DND-41 (cell line): Measurements from ENCODE around the gene KRT15.

Experiments used
- ATAC-seq: fragments of 200-7000 bp; cut with Tn5 transposase; 3 replicates; pipeline ENCODE4 v1.9.1; 2021; ENCODE audit warnings: low read depth; ENCODE audit not compliant: insufficient read depth
- DNase-seq: peaks from one replicate; pipeline ENCODE4 v3.0.0-alpha.2; 2020
- H2AFZ ChIP-seq: 2 replicates; pipeline ENCODE4 v1.6.0; 2012; ENCODE audit warnings: low read depth, low read length
- H3K27ac ChIP-seq: 2 replicates; pipeline ENCODE4 v1.5.1; 2012; ENCODE audit warnings: low read length, inconsistent platforms
- H3K27me3 ChIP-seq: fragments of 200-600 bp; sonication (generic); 2 replicates; pipeline ENCODE4 v1.6.0; 2012; ENCODE audit warnings: low read length, mild to moderate bottlenecking, inconsistent platforms; ENCODE audit not compliant: insufficient read depth, poor library complexity
- H3K36me3 ChIP-seq: 2 replicates; pipeline ENCODE4 v1.5.1; 2012; ENCODE audit warnings: low read length, inconsistent platforms; ENCODE audit not compliant: insufficient read depth
- H3K4me1 ChIP-seq: 2 replicates; pipeline ENCODE4 v1.5.1; 2012; ENCODE audit warnings: mild to moderate bottlenecking, low read length; ENCODE audit not compliant: insufficient read depth
- H3K4me2 ChIP-seq: 2 replicates; pipeline ENCODE4 v1.6.0; 2012; ENCODE audit warnings: mild to moderate bottlenecking, moderate library complexity, low read length, inconsistent platforms; ENCODE audit not compliant: insufficient read depth
- H3K4me3 ChIP-seq, 2 experiments: fragments of 200-600 bp in 1 of 2; shearing (Covaris generic) in 1 of 2; 2 replicates each; pipeline ENCODE4 v1.5.1; 2012 to 2016; ENCODE audit warnings: inconsistent platforms in 2 of 2, low read length in 2 of 2, mild to moderate bottlenecking in 2 of 2, low read depth in 1 of 2, moderate library complexity in 1 of 2
- H3K79me2 ChIP-seq: 2 replicates; pipeline ENCODE4 v1.6.0; 2012; ENCODE audit warnings: low read length, inconsistent platforms; ENCODE audit not compliant: insufficient read depth
- H3K9ac ChIP-seq: 2 replicates; pipeline ENCODE4 v1.6.0; 2012; ENCODE audit warnings: low read depth, mild to moderate bottlenecking, inconsistent platforms, low read length, moderate library complexity
- H3K9me3 ChIP-seq: 2 replicates; pipeline ENCODE4 v1.5.1; 2012; ENCODE audit warnings: low read length, moderate library complexity, mild to moderate bottlenecking, inconsistent platforms; ENCODE audit not compliant: insufficient read depth, severe bottlenecking
- H4K20me1 ChIP-seq: 2 replicates; pipeline ENCODE4 v1.6.0; 2012; ENCODE audit warnings: low read length; ENCODE audit not compliant: insufficient read depth
- CTCF ChIP-seq: IDR thresholded peaks from 2 replicates; pipeline ENCODE4 v1.5.1; 2012; ENCODE audit warnings: borderline replicate concordance, low read length, moderate library complexity, mild to moderate bottlenecking; ENCODE audit not compliant: poor library complexity, severe bottlenecking; ENCODE audit errors: extremely low read depth
- EZH2 ChIP-seq: IDR thresholded peaks from 3 replicates; pipeline ENCODE4 v1.6.1; 2012; ENCODE audit warnings: borderline replicate concordance, low read depth, mild to moderate bottlenecking, moderate library complexity, low read length, inconsistent platforms; ENCODE audit not compliant: severe bottlenecking

KRT15 gene

GRCh38 chr17:41527063-41528023 is 8.7 kb upstream of the KRT15 start:
- Histone ChIP-seq H3K4me3 (no peak overlapping the region), H2AFZ (no peak overlapping the region), H3K4me1 (no peaks in the 10 kb centered on the region), H3K27me3 (peaks cover 22% of the 10 kb centered on the region), H3K9me3 (no peaks in the 10 kb centered on the region), H3K4me2 (no peak overlapping the region), H3K36me3 (no peaks in the 10 kb centered on the region), H3K79me2 (no peaks in the 10 kb centered on the region), H3K27ac (no peak overlapping the region), H3K9ac (no peak overlapping the region), H4K20me1 (no peaks in the 10 kb centered on the region; the same call in none of the 2 replicates)
- TF ChIP-seq CTCF = no peak
- TF ChIP-seq EZH2 = no peak
- DNase-seq (no peak), ATAC-seq (no peak)

- Histone ChIP-seq H3K4me3 (no peak overlapping the region), H3K27me3 (peaks cover 10% of the 10 kb centered on the region), H3K36me3 (no peaks in the 10 kb centered on the region), H3K4me2 (no peak overlapping the region), H4K20me1 (peaks cover 2% of the 10 kb centered on the region), H3K79me2 (no peaks in the 10 kb centered on the region), H3K9ac (no peak overlapping the region), H2AFZ (no peak overlapping the region), H3K4me1 (no peaks in the 10 kb centered on the region), H3K9me3 (no peaks in the 10 kb centered on the region), H3K27ac (no peak overlapping the region)
- ATAC-seq = no peak
- no peak for TF ChIP-seq CTCF
- TF ChIP-seq EZH2 = no peak
- DNase-seq = no peak
Measured at GRCh38 chr17:41524261-41524660, 5.6 kb upstream of the KRT15 start.

GRCh38 chr17:41523787-41524186 is 5.1 kb upstream of the KRT15 start:
- H3K4me3 ChIP-seq = no peak overlapping the region

More at GRCh38 chr17:41523787-41524186, 5.1 kb upstream of the KRT15 start:
- Histone ChIP-seq H3K9ac (no peak overlapping the region), H3K27me3 (peaks cover 9% of the 10 kb centered on the region), H3K36me3 (no peaks in the 10 kb centered on the region), H3K79me2 (no peaks in the 10 kb centered on the region), H2AFZ (no peak overlapping the region), H3K9me3 (no peaks in the 10 kb centered on the region), H3K4me2 (no peak overlapping the region), H3K4me1 (no peaks in the 10 kb centered on the region), H3K27ac (no peak overlapping the region), H4K20me1 (peaks cover 2% of the 10 kb centered on the region)
- no peak for DNase-seq
- no peak for ATAC-seq
- TF ChIP-seq CTCF = no peak
- no peak for TF ChIP-seq EZH2
